ENCODE data around the gene P3H3.
A peak's percentile ranks its signal among the peaks of the same experiment; 100 is the strongest.

Gene P3H3

GRCh38 chr12:6827982-6828780 is at the start of gene P3H3:
Gene P3H3, plus strand, starts transcription at chr12:6828407. Its CDS starts 34 bp downstream, at chr12:6828441.
- TF ChIP-seq, protein P1, sequence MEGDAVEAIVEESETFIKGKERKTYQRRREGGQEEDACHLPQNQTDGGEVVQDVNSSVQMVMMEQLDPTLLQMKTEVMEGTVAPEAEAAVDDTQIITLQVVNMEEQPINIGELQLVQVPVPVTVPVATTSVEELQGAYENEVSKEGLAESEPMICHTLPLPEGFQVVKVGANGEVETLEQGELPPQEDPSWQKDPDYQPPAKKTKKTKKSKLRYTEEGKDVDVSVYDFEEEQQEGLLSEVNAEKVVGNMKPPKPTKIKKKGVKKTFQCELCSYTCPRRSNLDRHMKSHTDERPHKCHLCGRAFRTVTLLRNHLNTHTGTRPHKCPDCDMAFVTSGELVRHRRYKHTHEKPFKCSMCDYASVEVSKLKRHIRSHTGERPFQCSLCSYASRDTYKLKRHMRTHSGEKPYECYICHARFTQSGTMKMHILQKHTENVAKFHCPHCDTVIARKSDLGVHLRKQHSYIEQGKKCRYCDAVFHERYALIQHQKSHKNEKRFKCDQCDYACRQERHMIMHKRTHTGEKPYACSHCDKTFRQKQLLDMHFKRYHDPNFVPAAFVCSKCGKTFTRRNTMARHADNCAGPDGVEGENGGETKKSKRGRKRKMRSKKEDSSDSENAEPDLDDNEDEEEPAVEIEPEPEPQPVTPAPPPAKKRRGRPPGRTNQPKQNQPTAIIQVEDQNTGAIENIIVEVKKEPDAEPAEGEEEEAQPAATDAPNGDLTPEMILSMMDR (conservative IDR thresholded peaks at IDR 0.05; ENCODE audit: low read length): no peak
- H3K4me3 ChIP-seq (ENCODE audit: low read length): peak within 1 kb of the TSS; percentile 86
- DNase-seq (ENCODE audit: low read depth): peak; percentile 24

GRCh38 chr12:6778574-6779550 is 49.3 kb upstream of the P3H3 start:
- TF ChIP-seq, protein P1 (conservative IDR thresholded peaks at IDR 0.05; ENCODE audit: low read length): peak; percentile 92
- DNase-seq (ENCODE audit: low read depth): peak; percentile 92
- peak overlapping the region; percentile 55 for H3K4me3 ChIP-seq (ENCODE audit: low read length)

DNA sequence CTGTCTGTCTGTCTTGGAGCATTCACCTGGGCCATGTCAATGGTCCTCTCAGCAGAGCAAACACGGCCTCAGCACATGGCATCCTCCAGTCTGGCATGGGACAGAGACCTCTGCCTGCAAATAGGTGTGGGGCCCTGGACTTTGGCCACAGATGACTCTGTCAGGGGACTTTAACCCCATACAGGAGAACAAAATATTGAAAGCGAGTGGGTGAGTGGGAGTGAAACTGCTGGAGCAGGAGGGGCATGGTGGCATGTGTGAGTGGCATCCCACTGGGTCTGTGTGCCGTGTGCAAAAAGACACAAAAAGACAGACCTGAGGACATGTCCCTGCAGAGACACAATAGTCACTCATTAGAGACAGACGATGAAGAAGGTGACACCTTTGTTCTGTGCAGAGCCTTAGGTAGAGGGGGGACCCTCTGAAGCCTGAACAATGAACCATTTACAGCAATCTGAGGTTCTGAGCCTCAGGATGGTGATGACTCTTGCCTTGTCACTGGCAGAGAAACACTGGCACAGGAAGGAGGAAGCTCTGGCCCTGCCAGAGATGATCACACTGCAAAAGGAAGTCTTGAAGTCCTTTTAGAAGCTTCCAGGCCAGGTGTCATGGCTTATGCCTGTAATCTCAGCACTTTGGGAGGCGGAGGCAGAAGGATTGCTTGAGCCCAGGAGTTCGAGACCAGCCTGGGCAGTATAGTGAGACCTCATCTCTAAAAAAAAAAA is 48.3 kb upstream of the P3H3 start:
- DNase-seq (ENCODE audit: low read depth): no peak
- TF ChIP-seq, protein P1 (conservative IDR thresholded peaks at IDR 0.05; ENCODE audit: low read length): no peak
- no peak overlapping the region for H3K4me3 ChIP-seq (ENCODE audit: low read length)

- no peak for DNase-seq (ENCODE audit: low read depth)
- TF ChIP-seq, protein P1 (conservative IDR thresholded peaks at IDR 0.05; ENCODE audit: low read length): no peak
- H3K4me3 ChIP-seq (ENCODE audit: low read length): no peak overlapping the region
Measured at GRCh38 chr12:6780573-6780972, 47.6 kb upstream of the P3H3 start.

- no peak for DNase-seq (ENCODE audit: low read depth)
- H3K4me3 ChIP-seq (ENCODE audit: low read length): no peak overlapping the region
- TF ChIP-seq, protein P1 (conservative IDR thresholded peaks at IDR 0.05; ENCODE audit: low read length): no peak
Measured at GRCh38 chr12:6782119-6782518, 46.1 kb upstream of the P3H3 start.

- no peak for DNase-seq (ENCODE audit: low read depth)
- H3K4me3 ChIP-seq (ENCODE audit: low read length): no peak overlapping the region
- TF ChIP-seq, protein P1 (conservative IDR thresholded peaks at IDR 0.05; ENCODE audit: low read length): no peak
Measured at GRCh38 chr12:6782850-6783566, 45.2 kb upstream of the P3H3 start.
